ENCODE data around the gene NECAB2. TPM values are rescaled to one million over a fixed set of nuclear protein-coding genes. Genes with fewer than 3 reads are reported as not detected.
"Not testable (repeated sequence)": the region's sequence is repeated elsewhere in the genome, so short reads cannot be mapped to it uniquely, and the experiment has no call there.

Gene NECAB2
- polyA plus RNA-seq, 1 donor from 2014 or later = 12.5 TPM

GRCh38 chr16:83940630-83941378 lies 27.2 kb upstream of the NECAB2 start:
- no peaks in the 10 kb centered on the region for H3F3A ChIP-seq (ENCODE audit: insufficient read depth, low read length, poor library complexity, severe bottlenecking)
- H3K9me2 ChIP-seq (ENCODE audit: insufficient read depth, low read length) = no peaks in the 10 kb centered on the region
- no peak overlapping the region for H3K4me2 ChIP-seq (ENCODE audit: low read length)
- no peaks in the 10 kb centered on the region for H3K79me2 ChIP-seq (replicated peaks; ENCODE audit: insufficient read depth, low read length)
- no peak overlapping the region for H2AFZ ChIP-seq (ENCODE audit: low read depth, low read length)
- no peak overlapping the region for H3K9ac ChIP-seq (ENCODE audit: low read length)
- H3K27ac ChIP-seq (ENCODE audit: low read length) = no peak overlapping the region
- no peaks in the 10 kb centered on the region for H4K20me1 ChIP-seq (ENCODE audit: insufficient read depth)
- TF ChIP-seq EP300 (conservative IDR thresholded peaks at IDR 0.05; ENCODE audit: poor library complexity, severe bottlenecking) = no peak
- TF ChIP-seq POLR2AphosphoS5 (IDR thresholded peaks at IDR 0.05) = no peak
- TF ChIP-seq EZH2 (IDR thresholded peaks at IDR 0.05; ENCODE audit: borderline replicate concordance, insufficient read depth, low read length, poor library complexity, severe bottlenecking) = no peak
- no peak for TF ChIP-seq RAD21 (conservative IDR thresholded peaks at IDR 0.05)
- no peak for TF ChIP-seq MXI1 (conservative IDR thresholded peaks at IDR 0.05; ENCODE audit: poor library complexity, severe bottlenecking)
- no peak for TF ChIP-seq REST (IDR thresholded peaks at IDR 0.05; ENCODE audit: borderline replicate concordance)
- TF ChIP-seq CTCF (IDR thresholded peaks at IDR 0.05; ENCODE audit: poor library complexity, severe bottlenecking) = no peak
- TF ChIP-seq SMC3 (conservative IDR thresholded peaks at IDR 0.05; ENCODE audit: poor library complexity) = no peak
- no peak overlapping the region for H3K4me3 ChIP-seq (ENCODE audit: low read length)
- no peaks in the 10 kb centered on the region for H3K9me3 ChIP-seq (ENCODE audit: low read length)
- H3K36me3 ChIP-seq (ENCODE audit: insufficient read depth, low read length) = no peaks in the 10 kb centered on the region
- H3K27me3 ChIP-seq (ENCODE audit: insufficient read depth, low read depth, low read length) = no peaks in the 10 kb centered on the region

GRCh38 chr16:83941546-83941945 lies 26.5 kb upstream of the NECAB2 start:
- not testable (repeated sequence) for H3K27me3 ChIP-seq (ENCODE audit: insufficient read depth, low read depth, low read length); H3K27ac ChIP-seq (ENCODE audit: low read length); H3K9me2 ChIP-seq (ENCODE audit: insufficient read depth, low read length); H2AFZ ChIP-seq (ENCODE audit: low read depth, low read length); H3K36me3 ChIP-seq (ENCODE audit: insufficient read depth, low read length); H3K9ac ChIP-seq (ENCODE audit: low read length); H3K79me2 ChIP-seq (replicated peaks; ENCODE audit: insufficient read depth, low read length); H3K4me2 ChIP-seq (ENCODE audit: low read length); H3K4me3 ChIP-seq (ENCODE audit: low read length); H3K9me3 ChIP-seq (ENCODE audit: low read length); H4K20me1 ChIP-seq (ENCODE audit: insufficient read depth); H3F3A ChIP-seq (ENCODE audit: insufficient read depth, low read length, poor library complexity, severe bottlenecking)

- no peak overlapping the region for H3K4me2 ChIP-seq (ENCODE audit: low read length)
- H3K27ac ChIP-seq (ENCODE audit: low read length) = no peak overlapping the region
- no peak for TF ChIP-seq EP300 (conservative IDR thresholded peaks at IDR 0.05; ENCODE audit: poor library complexity, severe bottlenecking)
- TF ChIP-seq MXI1 (conservative IDR thresholded peaks at IDR 0.05; ENCODE audit: poor library complexity, severe bottlenecking) = no peak
- TF ChIP-seq CTCF (IDR thresholded peaks at IDR 0.05; ENCODE audit: poor library complexity, severe bottlenecking) = no peak
- no peak for TF ChIP-seq TAF1 (IDR thresholded peaks at IDR 0.05; ENCODE audit: low read depth)
- TF ChIP-seq SMC3 (conservative IDR thresholded peaks at IDR 0.05; ENCODE audit: poor library complexity) = no peak
- no peak for TF ChIP-seq RAD21 (conservative IDR thresholded peaks at IDR 0.05)
- no peaks in the 10 kb centered on the region for H3K9me3 ChIP-seq (ENCODE audit: low read length)
- no peaks in the 10 kb centered on the region for H4K20me1 ChIP-seq (ENCODE audit: insufficient read depth)
- H3K79me2 ChIP-seq (replicated peaks; ENCODE audit: insufficient read depth, low read length) = no peaks in the 10 kb centered on the region
- no peaks in the 10 kb centered on the region for H3F3A ChIP-seq (ENCODE audit: insufficient read depth, low read length, poor library complexity, severe bottlenecking)
- H2AFZ ChIP-seq (ENCODE audit: low read depth, low read length) = no peak overlapping the region
- H3K27me3 ChIP-seq (ENCODE audit: insufficient read depth, low read depth, low read length) = no peaks in the 10 kb centered on the region
- no peaks in the 10 kb centered on the region for H3K36me3 ChIP-seq (ENCODE audit: insufficient read depth, low read length)
- no peaks in the 10 kb centered on the region for H3K9me2 ChIP-seq (ENCODE audit: insufficient read depth, low read length)
- H3K9ac ChIP-seq (ENCODE audit: low read length) = no peak overlapping the region
- no peak overlapping the region for H3K4me3 ChIP-seq (ENCODE audit: low read length)
Observed at GRCh38 chr16:83942074-83942473, 26.0 kb upstream of the NECAB2 start.

Data from neural cell (in vitro differentiated cells).